ENCODE data around the gene SPATA21. TPM values are rescaled to one million over a fixed set of nuclear protein-coding genes. Genes with fewer than 3 reads are reported as not detected.

The SPATA21 gene
- polyA plus RNA-seq, 2 of the 4 experiments (the other 2 are of a cell fraction): 0.08 to 0.09 TPM

DNA sequence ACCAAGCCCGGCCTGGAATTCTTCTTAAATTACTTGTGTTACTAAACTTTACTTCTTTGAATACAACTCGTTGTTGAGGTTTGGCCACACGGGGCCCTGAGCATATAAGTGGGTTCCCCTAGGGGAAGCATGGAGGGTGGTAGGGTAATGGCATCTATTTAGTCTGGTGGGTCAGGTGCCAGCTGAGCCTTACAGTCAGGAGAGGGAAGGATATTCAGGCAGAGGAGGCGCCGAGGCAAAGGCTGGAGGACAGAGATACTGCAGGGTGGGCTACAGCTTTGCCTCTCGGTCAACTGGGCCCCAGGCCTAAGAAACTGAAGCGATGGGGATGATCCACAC is 2.9 kb upstream of the SPATA21 start:
- TF ChIP-seq, protein P1, sequence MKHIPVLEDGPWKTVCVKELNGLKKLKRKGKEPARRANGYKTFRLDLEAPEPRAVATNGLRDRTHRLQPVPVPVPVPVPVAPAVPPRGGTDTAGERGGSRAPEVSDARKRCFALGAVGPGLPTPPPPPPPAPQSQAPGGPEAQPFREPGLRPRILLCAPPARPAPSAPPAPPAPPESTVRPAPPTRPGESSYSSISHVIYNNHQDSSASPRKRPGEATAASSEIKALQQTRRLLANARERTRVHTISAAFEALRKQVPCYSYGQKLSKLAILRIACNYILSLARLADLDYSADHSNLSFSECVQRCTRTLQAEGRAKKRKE (CRISPR knock-in tag; IDR thresholded peaks at IDR 0.05; ENCODE audit: low read depth): no peak
- TF ChIP-seq, protein P2, sequence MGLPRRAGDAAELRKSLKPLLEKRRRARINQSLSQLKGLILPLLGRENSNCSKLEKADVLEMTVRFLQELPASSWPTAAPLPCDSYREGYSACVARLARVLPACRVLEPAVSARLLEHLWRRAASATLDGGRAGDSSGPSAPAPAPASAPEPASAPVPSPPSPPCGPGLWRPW (IDR thresholded peaks at IDR 0.05): no peak
- TF ChIP-seq MYC (IDR thresholded peaks at IDR 0.05; ENCODE audit: borderline replicate concordance, low read length) (no peak), MAZ (IDR thresholded peaks at IDR 0.05; ENCODE audit: borderline replicate concordance, low read depth, low read length) (no peak), EHF (CRISPR knock-in tag; IDR thresholded peaks at IDR 0.05) (no peak), HEYL (CRISPR knock-in tag; IDR thresholded peaks at IDR 0.05) (no peak), ZSCAN20 (CRISPR knock-in tag; IDR thresholded peaks at IDR 0.05) (no peak), KDM1A (IDR thresholded peaks at IDR 0.05; ENCODE audit: low read depth) (no peak), SMC3 (IDR thresholded peaks at IDR 0.05) (no peak), CHD2 (IDR thresholded peaks at IDR 0.05; ENCODE audit: low read length, partially characterized antibody) (no peak), HOXB5 (CRISPR knock-in tag; IDR thresholded peaks at IDR 0.05) (no peak), KDM5A (IDR thresholded peaks at IDR 0.05) (no peak), HOXA7 (CRISPR knock-in tag; IDR thresholded peaks at IDR 0.05) (no peak)
- ChIA-PET CTCF (interaction anchor here (0.6 to 3.0 kb wide), 24 partner anchors 9 to 1776 kb away, joined by 3 to 30 read pairs (median 4); no protein-coding TSS in a partner anchor), POLR2A (interaction anchor here (1.3 kb wide), 1 partner anchor 73 kb away, joined by 3 read pairs; the partner anchor contains the start of gene SZRD1)
- Histone ChIP-seq H3K4me2 (peak overlapping the region; percentile 68), H3K4me3 (peak overlapping the region; percentile 97; the same call in 1 of the 3 replicates), H3K27ac (peak overlapping the region; percentile 84 to 98), H3K4me1 (peaks cover 8% of the 10 kb centered on the region; the same call in 1 of the 3 replicates), H3K9me3 (no peaks in the 10 kb centered on the region)
- ATAC-seq (peak; percentile 80 to 88), DNase-seq (ENCODE audit: low read depth in 1 of 2, low spot score in 1 of 2) (peak in 1 of 2 experiments; percentile 45), FAIRE-seq (no peak)
- 65% methylated on average over 7 of the region's 7 CpGs for WGBS (ENCODE audit: missing lambda C conversion rate)

DNA sequence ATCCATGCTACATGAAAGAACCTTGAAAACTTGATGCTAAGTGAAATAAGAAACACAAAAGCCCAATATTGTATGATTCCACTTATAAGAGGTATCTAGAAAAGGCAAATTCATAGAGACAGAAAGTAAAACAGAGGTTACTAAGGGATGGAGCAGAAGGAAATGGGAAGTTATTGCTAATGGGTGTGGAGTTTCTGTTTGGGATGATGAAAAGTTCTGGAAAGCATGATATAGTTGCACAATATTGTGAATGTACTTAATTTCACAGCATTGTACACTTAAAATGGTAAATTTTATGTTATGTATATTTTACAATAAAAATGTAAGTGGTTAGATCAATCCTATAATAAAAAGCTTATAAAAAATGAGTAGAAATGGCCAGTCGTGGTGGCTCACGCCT is 1.7 kb upstream of the SPATA21 start:
- WGBS (ENCODE audit: missing lambda C conversion rate): 90% methylated on average over 2 of the region's 2 CpGs
- FAIRE-seq (no peak), DNase-seq (ENCODE audit: low read depth in 1 of 2, low spot score in 1 of 2) (no peak), ATAC-seq (no peak)
- ChIA-PET POLR2A (no interaction called here), CTCF (interaction anchor here (2.4 to 3.0 kb wide), 3 partner anchors 12 to 17 kb away, joined by 8 to 30 read pairs (median 11); no protein-coding TSS in a partner anchor)
- no peak for TF ChIP-seq HOXB13 (CRISPR knock-in tag; IDR thresholded peaks at IDR 0.05; ENCODE audit: low read depth)
- no peak for TF ChIP-seq HOXB5 (CRISPR knock-in tag; IDR thresholded peaks at IDR 0.05)
- Histone ChIP-seq H3K9me3 (no peaks in the 10 kb centered on the region), H3K4me2 (no peak overlapping the region), H3K4me1 (peaks cover 8% of the 10 kb centered on the region; the same call in 1 of the 3 replicates), H3K27ac (no peak overlapping the region), H3K4me3 (no peak overlapping the region)

DNA sequence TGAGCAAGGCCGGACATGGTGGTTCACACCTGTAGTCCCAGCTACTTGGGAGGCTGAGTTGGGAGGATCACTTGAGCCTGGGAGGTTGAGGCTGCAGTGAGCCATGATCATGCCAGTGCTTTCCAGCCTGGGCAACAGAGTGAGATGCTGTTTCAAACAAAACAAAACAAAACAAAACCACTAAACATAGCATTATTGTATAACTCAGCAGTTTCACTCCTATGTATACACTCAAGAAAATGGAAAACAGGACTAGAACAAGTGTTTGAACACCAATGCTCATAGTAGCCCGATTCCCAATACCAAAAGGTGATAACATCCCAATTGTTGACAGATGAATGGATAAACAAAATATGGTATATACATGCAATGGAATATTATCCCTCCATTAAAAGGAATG is 1.3 kb upstream of the SPATA21 start:
- Histone ChIP-seq H3K4me3 (no peak overlapping the region), H3K27ac (no peak overlapping the region), H3K9me3 (no peaks in the 10 kb centered on the region), H3K4me2 (no peak overlapping the region), H3K4me1 (peaks cover 8% of the 10 kb centered on the region; the same call in 1 of the 3 replicates)
- POLR2A ChIA-PET: no interaction called here
- TF ChIP-seq, protein P3, sequence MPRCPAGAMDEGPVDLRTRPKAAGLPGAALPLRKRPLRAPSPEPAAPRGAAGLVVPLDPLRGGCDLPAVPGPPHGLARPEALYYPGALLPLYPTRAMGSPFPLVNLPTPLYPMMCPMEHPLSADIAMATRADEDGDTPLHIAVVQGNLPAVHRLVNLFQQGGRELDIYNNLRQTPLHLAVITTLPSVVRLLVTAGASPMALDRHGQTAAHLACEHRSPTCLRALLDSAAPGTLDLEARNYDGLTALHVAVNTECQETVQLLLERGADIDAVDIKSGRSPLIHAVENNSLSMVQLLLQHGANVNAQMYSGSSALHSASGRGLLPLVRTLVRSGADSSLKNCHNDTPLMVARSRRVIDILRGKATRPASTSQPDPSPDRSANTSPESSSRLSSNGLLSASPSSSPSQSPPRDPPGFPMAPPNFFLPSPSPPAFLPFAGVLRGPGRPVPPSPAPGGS (IDR thresholded peaks at IDR 0.05): no peak
- TF ChIP-seq MAFK (IDR thresholded peaks at IDR 0.05; ENCODE audit: partially characterized antibody) (peak; percentile 32), MYC (IDR thresholded peaks at IDR 0.05; ENCODE audit: borderline replicate concordance, low read length) (no peak)
- FAIRE-seq: no peak
- no peak for DNase-seq (ENCODE audit: low read depth in 1 of 2, low spot score in 1 of 2)
- no peak for ATAC-seq
- 77% methylated on average over 2 of the region's 2 CpGs for WGBS (ENCODE audit: missing lambda C conversion rate)
- CTCF ChIA-PET: interaction anchor here (2.4 to 3.0 kb wide), 2 partner anchors 12 to 17 kb away, joined by 11 to 30 read pairs; no protein-coding TSS in a partner anchor

DNA sequence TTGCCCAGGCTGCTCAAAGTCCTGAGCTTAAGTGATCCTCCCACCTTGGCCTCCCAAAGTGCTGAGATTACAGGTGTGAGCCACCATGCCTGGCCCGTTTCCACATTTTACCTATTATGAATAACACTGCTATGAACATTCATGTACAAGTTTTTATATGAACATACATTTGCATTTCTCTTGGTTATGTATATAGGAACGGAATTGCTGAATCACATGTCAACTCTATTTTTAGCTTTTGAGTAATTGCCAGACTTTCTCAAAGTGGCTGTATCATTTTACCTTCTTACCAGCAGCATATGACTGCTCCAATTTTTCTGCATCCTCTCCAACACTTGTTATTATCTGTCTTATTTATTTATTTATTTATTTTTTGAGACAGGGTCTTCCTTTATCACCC is 2.7 kb downstream of the SPATA21 start:
- Histone ChIP-seq H3K4me2 (no peak overlapping the region), H3K9me3 (no peaks in the 10 kb centered on the region), H3K4me1 (no peaks in the 10 kb centered on the region), H3K27ac (no peak overlapping the region), H3K4me3 (no peak overlapping the region)
- TF ChIP-seq JUN (IDR thresholded peaks at IDR 0.05): no peak
- TF ChIP-seq RAD21 (conservative IDR thresholded peaks at IDR 0.05 in 1 of 2, IDR thresholded peaks at IDR 0.05 in 1 of 2): no peak
- TF ChIP-seq, protein P4, sequence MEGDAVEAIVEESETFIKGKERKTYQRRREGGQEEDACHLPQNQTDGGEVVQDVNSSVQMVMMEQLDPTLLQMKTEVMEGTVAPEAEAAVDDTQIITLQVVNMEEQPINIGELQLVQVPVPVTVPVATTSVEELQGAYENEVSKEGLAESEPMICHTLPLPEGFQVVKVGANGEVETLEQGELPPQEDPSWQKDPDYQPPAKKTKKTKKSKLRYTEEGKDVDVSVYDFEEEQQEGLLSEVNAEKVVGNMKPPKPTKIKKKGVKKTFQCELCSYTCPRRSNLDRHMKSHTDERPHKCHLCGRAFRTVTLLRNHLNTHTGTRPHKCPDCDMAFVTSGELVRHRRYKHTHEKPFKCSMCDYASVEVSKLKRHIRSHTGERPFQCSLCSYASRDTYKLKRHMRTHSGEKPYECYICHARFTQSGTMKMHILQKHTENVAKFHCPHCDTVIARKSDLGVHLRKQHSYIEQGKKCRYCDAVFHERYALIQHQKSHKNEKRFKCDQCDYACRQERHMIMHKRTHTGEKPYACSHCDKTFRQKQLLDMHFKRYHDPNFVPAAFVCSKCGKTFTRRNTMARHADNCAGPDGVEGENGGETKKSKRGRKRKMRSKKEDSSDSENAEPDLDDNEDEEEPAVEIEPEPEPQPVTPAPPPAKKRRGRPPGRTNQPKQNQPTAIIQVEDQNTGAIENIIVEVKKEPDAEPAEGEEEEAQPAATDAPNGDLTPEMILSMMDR (IDR thresholded peaks at IDR 0.05): no peak
- no peak for TF ChIP-seq HOXA7 (CRISPR knock-in tag; IDR thresholded peaks at IDR 0.05)
- no peak for TF ChIP-seq MAZ (IDR thresholded peaks at IDR 0.05; ENCODE audit: borderline replicate concordance, low read depth, low read length)
- no peak for TF ChIP-seq HEYL (CRISPR knock-in tag; IDR thresholded peaks at IDR 0.05)
- TF ChIP-seq NPAS2 (CRISPR knock-in tag; IDR thresholded peaks at IDR 0.05; ENCODE audit: borderline replicate concordance): no peak
- TF ChIP-seq RFX5 (IDR thresholded peaks at IDR 0.05): no peak
- TF ChIP-seq CBX2 (IDR thresholded peaks at IDR 0.05; ENCODE audit: borderline replicate concordance, low read depth): no peak
- no peak for TF ChIP-seq ESRRA (IDR thresholded peaks at IDR 0.05; ENCODE audit: borderline replicate concordance, low read length)
- no peak for TF ChIP-seq EHF (CRISPR knock-in tag; IDR thresholded peaks at IDR 0.05)
- TF ChIP-seq SMC3 (IDR thresholded peaks at IDR 0.05): no peak
- TF ChIP-seq SREBF2 (IDR thresholded peaks at IDR 0.05): no peak
- ATAC-seq (no peak), FAIRE-seq (no peak), DNase-seq (ENCODE audit: low read depth in 1 of 2, low spot score in 1 of 2) (no peak)
- ChIA-PET CTCF (interaction anchor here (0.7 kb wide), 1 partner anchor 159 kb away, joined by 3 read pairs; no protein-coding TSS in a partner anchor), POLR2A (no interaction called here)
- 51% methylated on average over 2 of the region's 2 CpGs for WGBS (ENCODE audit: missing lambda C conversion rate)
